H1 (cell line): Measurements from ENCODE around the gene MLH3. TPM values are rescaled to one million over a fixed set of nuclear protein-coding genes. Genes with fewer than 3 reads are reported as not detected.

Source experiments
- BCL11A ChIP-seq, 2 experiments: IDR thresholded peaks; one replicate each; pipeline ENCODE4 v1.6.1; 2011; ENCODE audit warnings: low read depth in 2 of 2, low read length in 2 of 2, mild to moderate bottlenecking in 2 of 2
- NANOG ChIP-seq: IDR thresholded peaks from 2 replicates; pipeline ENCODE4 v1.6.1; 2011; ENCODE audit warnings: low read length, low read depth, mild to moderate bottlenecking, inconsistent platforms; ENCODE audit not compliant: insufficient read depth, poor library complexity, severe bottlenecking
- USF2 ChIP-seq: IDR thresholded peaks from 2 replicates; pipeline ENCODE4 v1.6.1; 2011; ENCODE audit warnings: low read length, improper control_type of control experiment
- polyA plus RNA-seq, 7 experiments: library from polyadenylated mRNA; depleted of rRNA in 3 of 7; stranded (reverse) in 5 of 7; unstranded in 2 of 7; fragments of >200 nt in 5 of 7; fragments of 200-250 nt in 2 of 7; gene quantifications; 1 replicate in 5 of 7; 2 replicates in 1 of 7; 4 replicates in 1 of 7; pipeline versions ENCODE4 v1.2.1 to v1.2.3, GENCODE V29; 2011 to 2013; ENCODE audit warnings: missing spikeins in 2 of 7, mixed read lengths in 2 of 7
- total RNA-seq: library from RNA; stranded (reverse); fragmentation: NEBNext Ultra II Directional; extraction: Animal tissue kit (Norgen Biotek cat#: 25700); gene quantifications from 2 replicates; pipeline ENCODE4 v1.2.1, GENCODE V29; 2021

Gene MLH3
- total and polyA plus RNA-seq, 2 of the 8 experiments (the other 6 are each of a cell fraction or from before 2014, with no cell fraction given), result 9.3 to 20.1 TPM

DNA sequence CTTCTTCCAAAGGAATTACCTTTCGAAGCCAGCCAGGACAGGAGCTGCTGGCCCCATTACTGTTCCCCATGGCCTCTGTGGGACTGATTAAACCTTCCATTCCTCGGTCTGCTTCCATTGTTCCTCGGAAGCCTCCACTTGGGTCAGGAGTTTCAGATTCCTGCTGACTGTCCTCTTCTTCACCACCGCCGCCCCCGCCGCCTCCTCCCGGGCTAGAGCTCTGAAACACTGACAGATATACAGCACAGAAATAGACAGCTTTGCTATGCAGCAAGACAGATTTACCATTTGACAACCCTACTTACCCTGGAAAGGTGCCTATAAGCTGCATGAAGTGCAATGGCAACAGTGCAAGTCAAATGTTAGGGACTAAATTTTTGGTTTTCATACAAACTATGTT is 40.0 kb upstream of the MLH3 start (continued):
- TF ChIP-seq USF2 (no peak), NANOG (no peak), BCL11A (IDR thresholded peaks at IDR 0.05; ENCODE audit: low read depth in 2 of 2, low read length in 2 of 2) (no peak)
